Activated naive CD4-positive, alpha-beta T cell treated with anti-CD3 and anti-CD28 coated beads, Interleukin-2, amount 50 U/mL, for 24 hours (primary cell): Measurements from ENCODE around the gene PLEKHB1.

ENCODE experiments used
- H3K27ac Mint-ChIP-seq: one replicate; pipeline ENCODE4 v1.8.0; 2021; ENCODE audit warnings: mild to moderate bottlenecking, mixed read lengths
- H3K27me3 Mint-ChIP-seq: one replicate; pipeline ENCODE4 v1.8.0; 2021; ENCODE audit warnings: mixed read lengths
- H3K36me3 Mint-ChIP-seq: one replicate; pipeline ENCODE4 v1.8.0; 2021; ENCODE audit warnings: mixed read lengths
- H3K4me1 Mint-ChIP-seq: one replicate; pipeline ENCODE4 v1.8.0; 2021; ENCODE audit warnings: mixed read lengths
- H3K4me3 Mint-ChIP-seq: one replicate; pipeline ENCODE4 v1.8.0; 2021; ENCODE audit warnings: mild to moderate bottlenecking, mixed read lengths
- H3K9me3 Mint-ChIP-seq: one replicate; pipeline ENCODE4 v1.8.0; 2021; ENCODE audit warnings: mixed read lengths

PLEKHB1 gene

GRCh38 chr11:73710964-73711363 lies 64.6 kb downstream of the PLEKHB1 start:
- Mint-ChIP-seq H3K4me3 (no peak overlapping the region), H3K9me3 (no peaks in the 10 kb centered on the region), H3K27ac (no peak overlapping the region), H3K4me1 (peaks cover 2% of the 10 kb centered on the region), H3K36me3 (peaks cover 4% of the 10 kb centered on the region), H3K27me3 (no peaks in the 10 kb centered on the region)
